HepG2 (cell line): ENCODE measurements around the gene RUNX2. TPM values are rescaled to one million over a fixed set of nuclear protein-coding genes. Genes with fewer than 3 reads are reported as not detected.

ENCODE experiments used
- ATAC-seq: fragments of 200-7000 bp; cut with Tn5 transposase; 3 replicates; pipeline ENCODE4 v1.9.1; 2020; ENCODE audit warnings: mild to moderate bottlenecking, moderate library complexity
- BruUV-seq: library from RNA; stranded (reverse); fragments of 400-500 nt; replicated peaks from 2 replicates; lab custom pipeline; 2021; lab: Mats Ljungman, UMichigan
- CTCF ChIA-PET: fragments of 300-600 bp; formaldehyde crosslinking; extraction: SDS; loops from one replicate; lab custom pipeline; 2021; ENCODE audit warnings: low total read pairs, inconsistent platforms, low intra/inter-chr PET ratio; lab: Yijun Ruan, JAX
- POLR2A ChIA-PET: fragments of 350-600 bp; sonication (Branson Sonifier 250); formaldehyde crosslinking; loops from one replicate; lab custom pipeline; 2020; ENCODE audit warnings: antibody characterized with exemption, inconsistent platforms; lab: Yijun Ruan, JAX
- DNase-seq: peaks from one replicate; pipeline ENCODE4 v3.0.0-alpha.2; 2015; ENCODE audit warnings: low spot score
- FAIRE-seq: peaks from 3 replicates; lab custom pipeline; 2011; peaks lifted over from hg19 to GRCh38; lab: Jason Lieb, UNC
- H2AFZ ChIP-seq: one replicate; pipeline ENCODE4 v1.6.1; 2011; ENCODE audit warnings: low read length, inconsistent platforms
- H3K27ac ChIP-seq: fragments of 300-600 bp; 3 replicates; pipeline ENCODE4 v1.8.0; 2011; ENCODE audit warnings: mixed run types, mild to moderate bottlenecking, mixed read lengths, low read length, inconsistent platforms; ENCODE audit not compliant: insufficient read depth; ENCODE audit errors: extremely low read length
- H3K27me3 ChIP-seq, 2 experiments: fragments of 200-600 bp in 1 of 2; 2 replicates in 1 of 2; 3 replicates in 1 of 2; pipeline versions ENCODE4 v1.6.0 to v1.8.0; 2011; ENCODE audit warnings: low read length in 2 of 2, mild to moderate bottlenecking in 2 of 2, moderate library complexity in 2 of 2, inconsistent platforms in 1 of 2; ENCODE audit not compliant: insufficient read depth in 2 of 2, control insufficient read depth in 1 of 2
- H3K36me3 ChIP-seq, 2 experiments: fragments of 200-600 bp in 1 of 2; replicated peaks in 1 of 2; 2 replicates in 1 of 2; 3 replicates in 1 of 2; pipeline versions ENCODE4 v1.5.1 to v1.8.0; 2011; ENCODE audit warnings: low read length in 2 of 2, inconsistent platforms in 1 of 2; ENCODE audit not compliant: insufficient read depth in 2 of 2, control insufficient read depth in 1 of 2
- H3K4me1 ChIP-seq: 2 replicates; pipeline ENCODE4 v1.5.1; 2012; ENCODE audit warnings: low read length, inconsistent platforms; ENCODE audit not compliant: insufficient read depth
- H3K4me2 ChIP-seq: 2 replicates; pipeline ENCODE4 v1.6.0; 2011; ENCODE audit warnings: low read depth, low read length, inconsistent platforms
- H3K4me3 ChIP-seq, 3 experiments: fragments of 200-600 bp in 1 of 3; sonication (generic), shearing (Covaris generic) in 1 of 3; replicated peaks in 1 of 3; 2 replicates each; pipeline ENCODE4 v1.5.1; 2011 to 2016; ENCODE audit warnings: low read length in 3 of 3, inconsistent platforms in 2 of 3, low read depth in 2 of 3, mild to moderate bottlenecking in 2 of 3, control low read depth in 1 of 3, mixed read lengths in 1 of 3; ENCODE audit not compliant: insufficient read depth in 1 of 3
- H3K79me2 ChIP-seq: one replicate; pipeline ENCODE4 v1.6.1; 2011; ENCODE audit warnings: low read length, inconsistent platforms; ENCODE audit not compliant: insufficient read depth
- H3K9ac ChIP-seq: 2 replicates; pipeline ENCODE4 v1.6.0; 2011; ENCODE audit warnings: mild to moderate bottlenecking, low read depth, low read length, inconsistent platforms; ENCODE audit not compliant: insufficient read depth
- H3K9me3 ChIP-seq: 2 replicates; pipeline ENCODE4 v1.5.1; 2012; ENCODE audit warnings: mild to moderate bottlenecking, low read length
- H4K20me1 ChIP-seq: 2 replicates; pipeline ENCODE4 v1.6.0; 2011; ENCODE audit warnings: inconsistent platforms, mild to moderate bottlenecking, low read length, moderate library complexity; ENCODE audit not compliant: insufficient read depth
- AKAP8 ChIP-seq: sonication (generic); formaldehyde crosslinking; IDR thresholded peaks from 2 replicates; pipeline ENCODE4 v1.5.1; 2020; ENCODE audit warnings: mild to moderate bottlenecking, missing genetic modification reagents
- CCDC6 ChIP-seq: sonication (generic); formaldehyde crosslinking; IDR thresholded peaks from 2 replicates; pipeline ENCODE4 v1.8.1; 2022; ENCODE audit warnings: mild to moderate bottlenecking, missing genetic modification reagents, moderate library complexity
- HNF4G ChIP-seq, 2 experiments: sonication (generic) in 1 of 2; formaldehyde crosslinking in 1 of 2; IDR thresholded peaks; 2 replicates each; pipeline versions ENCODE4 v1.4.0 to v1.6.1; 2011 to 2020; ENCODE audit warnings: borderline replicate concordance in 2 of 2, low read depth in 2 of 2, mild to moderate bottlenecking in 2 of 2, low read length in 1 of 2, missing genetic modification reagents in 1 of 2, moderate library complexity in 1 of 2
- MTA3 ChIP-seq: sonication (generic); formaldehyde crosslinking; IDR thresholded peaks from 2 replicates; pipeline ENCODE4 v1.4.0; 2020; ENCODE audit warnings: missing genetic modification reagents
- ZMYM3 ChIP-seq: sonication (generic); formaldehyde crosslinking; IDR thresholded peaks from 2 replicates; pipeline ENCODE4 v1.5.1; 2020; ENCODE audit warnings: mild to moderate bottlenecking, missing genetic modification reagents
- ZNF563 ChIP-seq: sonication (generic); formaldehyde crosslinking; IDR thresholded peaks from 2 replicates; pipeline ENCODE4 v1.8.0; 2022; ENCODE audit warnings: mild to moderate bottlenecking, moderate library complexity, missing genetic modification reagents
- whole genome bisulfite sequencing: methylation state at CpG from one replicate; pipeline ENCODE4 v1.1.6; 2017; ENCODE audit warnings: low lambda C conversion rate; 5-methylcytosine and 5-hydroxymethylcytosine counted together
- in situ Hi-C: cut with HindIII; loops from 2 replicates; pipeline ENCODE4 v1.10.0; 2017; ENCODE audit warnings: low pct_unique_long_range_greater_than_20kb; ENCODE audit not compliant: extremely low pct_ligation_motif_present
- intact Hi-C: fragments of 100-400 bp; cut with micrococcal nuclease; formaldehyde crosslinking; loops from one replicate; pipeline ENCODE4 v1.10.0; 2022; ENCODE audit not compliant: unreplicated experiment
- polyA plus RNA-seq, 8 experiments: library from polyadenylated mRNA; depleted of rRNA in 3 of 8; stranded (reverse) in 7 of 8; unstranded in 1 of 8; fragments of >200 nt; fragmentation: Illumina TruSeq in 4 of 8; extraction: Trizol in 4 of 8; gene quantifications; 2 replicates each; pipeline versions ENCODE4 v1.2.1 to v1.2.3, GENCODE V29; 2011 to 2016; ENCODE audit warnings: low read depth in 4 of 8, missing spikeins in 1 of 8, mixed read lengths in 1 of 8; ENCODE audit not compliant: insufficient read depth in 1 of 8
- total RNA-seq, 5 experiments: library from RNA; depleted of rRNA; stranded (reverse); fragments of >200 nt; fragmentation: Illumina TruSeq; extraction: Trizol; gene quantifications; 2 replicates each; pipeline ENCODE4 v1.2.3, GENCODE V29; 2016; ENCODE audit warnings: low read depth in 1 of 5
- TF ChIP-seq, protein P1 (sequence below), 2 experiments: fragments of 450-650 bp in 1 of 2; sonication (generic) in 1 of 2; formaldehyde crosslinking in 1 of 2; IDR thresholded peaks; 2 replicates each; pipeline versions ENCODE4 v1.6.1 to v1.8.0; 2016 to 2022; ENCODE audit warnings: antibody characterized with exemption in 1 of 2, mild to moderate bottlenecking in 1 of 2, missing genetic modification reagents in 1 of 2
- TF ChIP-seq, protein P2 (sequence below): sonication (generic); formaldehyde crosslinking; IDR thresholded peaks from 2 replicates; pipeline ENCODE4 v1.4.0; 2020; ENCODE audit warnings: mild to moderate bottlenecking, missing genetic modification reagents
- TF ChIP-seq, protein P3 (sequence below): sonication (generic); formaldehyde crosslinking; IDR thresholded peaks from 2 replicates; pipeline ENCODE4 v1.8.0; 2022; ENCODE audit warnings: mild to moderate bottlenecking, missing genetic modification reagents; ENCODE audit not compliant: insufficient replicate concordance

RUNX2 gene
- total and polyA plus RNA-seq, 2 of the 13 experiments (the other 11 are each of a cell fraction or from before 2014, with no cell fraction given), result not detected

DNA sequence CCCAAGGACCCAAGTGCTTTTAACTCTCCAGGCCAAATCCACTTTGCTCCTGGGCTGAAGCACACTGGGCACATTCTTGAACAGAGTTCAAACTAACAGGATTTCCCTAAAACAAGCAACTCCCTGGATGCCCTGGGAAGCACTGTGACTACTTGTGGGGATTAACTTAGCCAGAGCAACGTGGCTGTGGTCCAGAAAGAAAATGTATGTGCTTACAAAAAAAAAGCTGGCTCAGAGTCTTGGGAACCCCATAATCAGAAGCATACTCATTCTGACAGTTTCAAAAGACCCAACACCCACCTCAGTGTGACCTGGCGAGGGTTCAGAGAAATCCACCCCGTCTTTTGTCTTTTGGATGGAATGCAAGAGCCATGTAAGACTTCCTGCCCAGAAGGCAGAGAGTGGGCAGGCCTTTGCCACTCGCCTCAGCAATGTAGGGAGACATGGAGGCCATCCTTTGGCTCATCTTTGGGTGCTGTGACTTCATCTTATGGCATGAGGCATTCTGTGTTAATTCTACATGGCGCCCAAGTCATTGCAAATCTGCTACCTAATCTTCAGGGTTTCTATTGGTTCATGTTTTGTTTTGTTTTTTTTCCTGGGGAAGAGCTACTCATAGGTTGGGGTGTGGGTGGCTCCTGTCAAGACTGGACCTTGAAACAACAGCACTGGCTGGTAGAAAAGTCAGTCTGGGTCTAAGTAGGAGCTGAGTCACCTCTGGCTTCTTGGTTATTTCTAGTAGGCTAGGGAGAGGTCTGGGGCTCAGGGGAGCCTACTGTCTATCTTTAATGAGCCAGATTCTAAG is 298.2 kb downstream of the RUNX2 start:
- intact Hi-C loops (no loop called here), in situ Hi-C loops (no loop called here)
- Histone ChIP-seq H3K4me3 (no peak overlapping the region), H3K9ac (no peak overlapping the region), H3K4me1 (no peaks in the 10 kb centered on the region), H3K36me3 (no peaks in the 10 kb centered on the region), H3K79me2 (no peaks in the 10 kb centered on the region), H4K20me1 (no peaks in the 10 kb centered on the region), H3K9me3 (no peaks in the 10 kb centered on the region), H2AFZ (no peak overlapping the region), H3K27me3 (no peaks in the 10 kb centered on the region), H3K4me2 (no peak overlapping the region), H3K27ac (no peak overlapping the region)
- no TSS peak for BruUV-seq
- 13% methylated on average over 5 of the region's 5 CpGs for WGBS
- DNase-seq (no peak), ATAC-seq (no peak), FAIRE-seq (no peak)
- POLR2A ChIA-PET, result no interaction called here
- CTCF ChIA-PET, result no interaction called here
- TF ChIP-seq, protein P1, sequence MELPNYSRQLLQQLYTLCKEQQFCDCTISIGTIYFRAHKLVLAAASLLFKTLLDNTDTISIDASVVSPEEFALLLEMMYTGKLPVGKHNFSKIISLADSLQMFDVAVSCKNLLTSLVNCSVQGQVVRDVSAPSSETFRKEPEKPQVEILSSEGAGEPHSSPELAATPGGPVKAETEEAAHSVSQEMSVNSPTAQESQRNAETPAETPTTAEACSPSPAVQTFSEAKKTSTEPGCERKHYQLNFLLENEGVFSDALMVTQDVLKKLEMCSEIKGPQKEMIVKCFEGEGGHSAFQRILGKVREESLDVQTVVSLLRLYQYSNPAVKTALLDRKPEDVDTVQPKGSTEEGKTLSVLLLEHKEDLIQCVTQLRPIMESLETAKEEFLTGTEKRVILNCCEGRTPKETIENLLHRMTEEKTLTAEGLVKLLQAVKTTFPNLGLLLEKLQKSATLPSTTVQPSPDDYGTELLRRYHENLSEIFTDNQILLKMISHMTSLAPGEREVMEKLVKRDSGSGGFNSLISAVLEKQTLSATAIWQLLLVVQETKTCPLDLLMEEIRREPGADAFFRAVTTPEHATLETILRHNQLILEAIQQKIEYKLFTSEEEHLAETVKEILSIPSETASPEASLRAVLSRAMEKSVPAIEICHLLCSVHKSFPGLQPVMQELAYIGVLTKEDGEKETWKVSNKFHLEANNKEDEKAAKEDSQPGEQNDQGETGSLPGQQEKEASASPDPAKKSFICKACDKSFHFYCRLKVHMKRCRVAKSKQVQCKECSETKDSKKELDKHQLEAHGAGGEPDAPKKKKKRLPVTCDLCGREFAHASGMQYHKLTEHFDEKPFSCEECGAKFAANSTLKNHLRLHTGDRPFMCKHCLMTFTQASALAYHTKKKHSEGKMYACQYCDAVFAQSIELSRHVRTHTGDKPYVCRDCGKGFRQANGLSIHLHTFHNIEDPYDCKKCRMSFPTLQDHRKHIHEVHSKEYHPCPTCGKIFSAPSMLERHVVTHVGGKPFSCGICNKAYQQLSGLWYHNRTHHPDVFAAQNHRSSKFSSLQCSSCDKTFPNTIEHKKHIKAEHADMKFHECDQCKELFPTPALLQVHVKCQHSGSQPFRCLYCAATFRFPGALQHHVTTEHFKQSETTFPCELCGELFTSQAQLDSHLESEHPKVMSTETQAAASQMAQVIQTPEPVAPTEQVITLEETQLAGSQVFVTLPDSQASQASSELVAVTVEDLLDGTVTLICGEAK (IDR thresholded peaks at IDR 0.05), result no peak
- TF ChIP-seq, protein P1 (CRISPR knock-in tag; IDR thresholded peaks at IDR 0.05), result no peak
- TF ChIP-seq, protein P2, sequence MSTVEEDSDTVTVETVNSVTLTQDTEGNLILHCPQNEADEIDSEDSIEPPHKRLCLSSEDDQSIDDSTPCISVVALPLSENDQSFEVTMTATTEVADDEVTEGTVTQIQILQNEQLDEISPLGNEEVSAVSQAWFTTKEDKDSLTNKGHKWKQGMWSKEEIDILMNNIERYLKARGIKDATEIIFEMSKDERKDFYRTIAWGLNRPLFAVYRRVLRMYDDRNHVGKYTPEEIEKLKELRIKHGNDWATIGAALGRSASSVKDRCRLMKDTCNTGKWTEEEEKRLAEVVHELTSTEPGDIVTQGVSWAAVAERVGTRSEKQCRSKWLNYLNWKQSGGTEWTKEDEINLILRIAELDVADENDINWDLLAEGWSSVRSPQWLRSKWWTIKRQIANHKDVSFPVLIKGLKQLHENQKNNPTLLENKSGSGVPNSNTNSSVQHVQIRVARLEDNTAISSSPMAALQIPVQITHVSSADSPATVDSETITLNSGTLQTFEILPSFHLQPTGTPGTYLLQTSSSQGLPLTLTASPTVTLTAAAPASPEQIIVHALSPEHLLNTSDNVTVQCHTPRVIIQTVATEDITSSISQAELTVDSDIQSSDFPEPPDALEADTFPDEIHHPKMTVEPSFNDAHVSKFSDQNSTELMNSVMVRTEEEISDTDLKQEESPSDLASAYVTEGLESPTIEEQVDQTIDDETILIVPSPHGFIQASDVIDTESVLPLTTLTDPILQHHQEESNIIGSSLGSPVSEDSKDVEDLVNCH, result no peak
- no peak for TF ChIP-seq ZNF563 (CRISPR knock-in tag)
- TF ChIP-seq, protein P3, sequence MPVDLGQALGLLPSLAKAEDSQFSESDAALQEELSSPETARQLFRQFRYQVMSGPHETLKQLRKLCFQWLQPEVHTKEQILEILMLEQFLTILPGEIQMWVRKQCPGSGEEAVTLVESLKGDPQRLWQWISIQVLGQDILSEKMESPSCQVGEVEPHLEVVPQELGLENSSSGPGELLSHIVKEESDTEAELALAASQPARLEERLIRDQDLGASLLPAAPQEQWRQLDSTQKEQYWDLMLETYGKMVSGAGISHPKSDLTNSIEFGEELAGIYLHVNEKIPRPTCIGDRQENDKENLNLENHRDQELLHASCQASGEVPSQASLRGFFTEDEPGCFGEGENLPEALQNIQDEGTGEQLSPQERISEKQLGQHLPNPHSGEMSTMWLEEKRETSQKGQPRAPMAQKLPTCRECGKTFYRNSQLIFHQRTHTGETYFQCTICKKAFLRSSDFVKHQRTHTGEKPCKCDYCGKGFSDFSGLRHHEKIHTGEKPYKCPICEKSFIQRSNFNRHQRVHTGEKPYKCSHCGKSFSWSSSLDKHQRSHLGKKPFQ (CRISPR knock-in tag), result no peak
- TF ChIP-seq MTA3 (CRISPR knock-in tag), result no peak
- no peak for TF ChIP-seq HNF4G (IDR thresholded peaks at IDR 0.05; ENCODE audit: borderline replicate concordance, low read depth, low read length)
- no peak for TF ChIP-seq HNF4G (CRISPR knock-in tag; IDR thresholded peaks at IDR 0.05; ENCODE audit: borderline replicate concordance, low read depth)
- TF ChIP-seq CCDC6, result no peak
- no peak for TF ChIP-seq AKAP8 (CRISPR knock-in tag)
- no peak for TF ChIP-seq ZMYM3 (CRISPR knock-in tag)
